ENCODE measurements around the gene NRCAM.
"Not testable (repeated sequence)": the region's sequence is repeated elsewhere in the genome, so short reads cannot be mapped to it uniquely, and the experiment has no call there.

The NRCAM gene

GRCh38 chr7:108270385-108271015 lies 185.7 kb downstream of the NRCAM start:
- no peak for DNase-seq

- no peak for DNase-seq
Observed at GRCh38 chr7:108268200-108268820, 187.9 kb downstream of the NRCAM start.

GRCh38 chr7:108267615-108268014 lies 188.6 kb downstream of the NRCAM start:
- DNase-seq = no peak

- DNase-seq = no peak
Observed at GRCh38 chr7:108266491-108266890, 189.7 kb downstream of the NRCAM start.

- DNase-seq = no peak
Observed at GRCh38 chr7:108266035-108266434, 190.2 kb downstream of the NRCAM start.

GRCh38 chr7:108265007-108265406 lies 191.2 kb downstream of the NRCAM start:
- DNase-seq = no peak

GRCh38 chr7:108263425-108263824 lies 192.8 kb downstream of the NRCAM start:
- no peak for DNase-seq

- DNase-seq = no peak
Observed at GRCh38 chr7:108261560-108262255, 194.5 kb downstream of the NRCAM start.

GRCh38 chr7:108259447-108259846 lies 196.8 kb downstream of the NRCAM start:
- DNase-seq = not testable (repeated sequence)

GRCh38 chr7:108257954-108258353 lies 198.3 kb downstream of the NRCAM start:
- no peak for DNase-seq

GRCh38 chr7:108254259-108254658 lies 202.0 kb downstream of the NRCAM start:
- no peak for DNase-seq

- no peak for DNase-seq
Observed at GRCh38 chr7:108253275-108254044, 202.8 kb downstream of the NRCAM start.

- DNase-seq = no peak
Observed at GRCh38 chr7:108252177-108252576, 204.1 kb downstream of the NRCAM start.

- no peak for DNase-seq
Observed at GRCh38 chr7:108251700-108252099, 204.5 kb downstream of the NRCAM start.

GRCh38 chr7:108249453-108249852 lies 206.8 kb downstream of the NRCAM start:
- no peak for DNase-seq

GRCh38 chr7:108248821-108249220 lies 207.4 kb downstream of the NRCAM start:
- DNase-seq = no peak

GRCh38 chr7:108248418-108248817 lies 207.8 kb downstream of the NRCAM start:
- DNase-seq = no peak

- DNase-seq = no peak
Observed at GRCh38 chr7:108247614-108248013, 208.6 kb downstream of the NRCAM start.

- no peak for DNase-seq
Observed at GRCh38 chr7:108246227-108246837, 209.9 kb downstream of the NRCAM start.

- DNase-seq = no peak
Observed at GRCh38 chr7:108245523-108246226, 210.6 kb downstream of the NRCAM start.

GRCh38 chr7:108244110-108244509 lies 212.1 kb downstream of the NRCAM start:
- no peak for DNase-seq

- DNase-seq = no peak
Observed at GRCh38 chr7:108239501-108240225, 216.6 kb downstream of the NRCAM start.
